Stimulated activated CD4-positive, alpha-beta T cell treated with anti-CD3 and anti-CD28 coated beads, Interleukin-1b, Interleukin-23, amount 100 ng/mL, for 24 hours (primary cell): ENCODE measurements around the gene GPC3.
"Not testable (repeated sequence)": the region's sequence is repeated elsewhere in the genome, so short reads cannot be mapped to it uniquely, and the experiment has no call there.

Source experiments
- DNase-seq, 4 experiments: peaks; one replicate each; pipeline ENCODE4 v3.0.0-alpha.2; 2020; ENCODE audit warnings: low read depth in 4 of 4, low spot score in 1 of 4

The GPC3 gene

GRCh38 chrX:133985164-133985966 lies at the start of gene GPC3:
TSS of gene GPC3 (minus strand) at chrX:133985594.
- peak; percentile 4 to 16 (median 7) for DNase-seq

GRCh38 chrX:134032441-134032840 lies 47.0 kb upstream of the GPC3 start:
- DNase-seq: no peak

- DNase-seq: peak in 2 of 4 experiments; percentile 0 to 10
Observed at GRCh38 chrX:134026565-134027311, 41.3 kb upstream of the GPC3 start.

DNA sequence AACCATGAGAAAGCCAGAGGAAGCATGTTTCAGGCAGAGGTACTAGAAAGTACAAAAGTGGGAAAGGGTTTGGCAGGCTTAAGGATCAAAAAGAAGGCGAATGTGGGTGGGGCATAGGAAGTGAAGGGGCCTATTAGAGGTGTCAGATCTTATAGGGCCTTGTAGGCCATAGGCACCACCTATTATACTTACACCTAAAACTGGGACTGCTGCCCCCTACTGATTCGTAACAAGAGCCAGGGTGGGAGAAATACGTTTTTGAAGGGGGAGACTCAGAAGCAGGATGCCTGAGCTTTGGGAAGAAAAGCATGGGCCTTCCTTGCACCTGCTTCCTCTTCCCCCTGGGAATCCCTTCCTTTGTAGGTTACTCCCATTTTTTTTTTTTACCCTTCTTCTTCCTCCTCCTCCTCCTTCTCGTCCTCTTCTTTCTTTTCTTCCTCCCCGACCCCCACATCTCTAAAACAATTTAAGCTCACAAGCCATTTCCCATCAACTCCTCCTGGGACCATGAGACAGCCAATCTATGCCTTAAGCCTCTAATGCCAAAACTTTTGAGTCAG lies 40.7 kb upstream of the GPC3 start:
- DNase-seq: no peak

DNA sequence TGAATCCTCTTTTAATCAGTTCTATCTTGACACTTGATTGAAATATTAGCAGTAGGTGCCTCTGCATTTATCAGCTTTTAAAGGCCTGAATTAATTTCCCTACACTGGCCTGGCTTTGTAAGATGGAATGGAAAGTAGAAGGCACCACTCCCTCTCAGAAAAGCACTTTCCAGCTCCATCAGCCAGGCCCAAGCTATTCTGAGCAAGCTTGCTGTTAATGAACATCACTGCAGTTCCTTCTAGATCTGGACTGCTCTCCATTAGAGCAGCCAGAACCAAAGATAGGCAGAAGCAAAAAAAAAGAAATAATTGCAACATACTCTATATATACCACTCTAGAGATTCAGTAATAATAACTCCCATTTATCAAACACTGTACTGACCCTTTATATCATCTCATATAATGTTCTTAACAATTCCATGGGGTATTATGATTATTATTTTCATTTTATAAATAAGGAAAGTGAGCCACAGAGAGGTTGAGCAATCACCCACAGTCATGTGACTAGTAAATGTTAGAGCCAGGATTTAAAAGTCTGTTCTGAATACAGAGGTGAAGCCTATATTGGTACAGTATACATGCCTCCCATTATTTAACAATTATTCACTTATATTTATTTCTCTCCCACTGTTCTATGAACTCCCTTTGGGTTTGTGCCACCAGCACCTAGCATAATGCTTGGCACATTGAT lies 39.4 kb upstream of the GPC3 start:
- no peak for DNase-seq

GRCh38 chrX:134023851-134024281 lies 38.5 kb upstream of the GPC3 start:
- no peak for DNase-seq

DNA sequence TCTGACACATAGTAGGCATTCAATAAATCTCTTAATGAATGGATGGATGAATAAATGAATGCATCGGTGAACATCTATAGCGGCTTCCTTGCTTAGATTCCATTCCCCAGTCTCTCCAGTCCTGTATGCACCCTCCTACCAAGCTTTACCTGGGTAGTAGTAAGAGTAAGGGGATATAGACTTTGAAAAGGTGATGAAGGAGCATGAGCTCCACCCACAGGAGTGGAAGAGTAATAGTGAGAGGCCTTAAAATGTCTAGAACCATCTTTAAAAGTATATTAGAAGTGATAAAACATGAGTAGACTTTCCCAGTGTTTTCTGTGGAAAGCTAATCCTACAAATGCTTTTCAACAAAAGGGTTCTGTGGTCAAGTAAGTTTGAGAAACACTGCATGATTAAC lies 35.5 kb upstream of the GPC3 start:
- no peak for DNase-seq

- no peak for DNase-seq
Observed at GRCh38 chrX:134019567-134020206, 34.3 kb upstream of the GPC3 start.

DNA sequence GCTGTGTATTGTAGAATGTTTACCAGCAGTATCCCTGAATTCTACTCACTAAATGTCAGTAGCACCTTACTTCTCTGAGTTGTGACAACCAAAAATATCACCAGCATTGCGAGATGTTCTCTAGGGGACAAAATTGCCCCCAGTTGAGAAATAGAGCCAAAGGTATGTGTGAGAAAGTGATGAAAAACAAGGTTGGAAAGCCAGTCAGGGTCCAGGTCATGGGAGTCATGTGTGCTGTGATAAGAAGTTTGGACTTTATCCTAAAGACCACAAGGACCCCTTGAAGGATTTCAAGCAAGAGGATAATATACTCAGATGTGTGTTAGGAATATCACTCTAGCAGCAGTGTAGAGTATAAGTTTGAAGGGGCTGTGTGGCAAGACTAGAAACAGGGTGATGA lies 30.9 kb upstream of the GPC3 start:
- not testable (repeated sequence) for DNase-seq

- DNase-seq: not testable (repeated sequence)
Observed at GRCh38 chrX:134015510-134015909, 30.1 kb upstream of the GPC3 start.

- no peak for DNase-seq
Observed at GRCh38 chrX:134013524-134013923, 28.1 kb upstream of the GPC3 start.

DNA sequence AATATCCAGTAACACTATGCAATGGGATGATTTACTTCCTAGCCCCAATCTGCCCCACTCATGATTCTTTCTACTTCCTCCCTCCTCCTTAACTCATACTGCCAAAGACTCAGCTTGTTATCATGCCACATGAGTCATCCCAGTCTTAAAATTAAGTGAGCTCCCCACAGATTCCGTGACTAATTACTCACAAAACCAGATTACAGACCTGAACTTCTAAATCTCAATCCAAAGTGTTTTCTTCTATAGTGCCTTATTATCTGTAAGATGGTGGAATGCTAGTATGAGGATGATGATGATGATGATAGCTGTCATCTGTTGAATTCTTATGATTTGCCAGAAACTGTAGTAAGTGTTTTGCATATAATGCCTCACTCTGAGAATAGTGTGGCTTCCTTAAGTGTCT lies 27.7 kb upstream of the GPC3 start:
- DNase-seq: no peak

DNA sequence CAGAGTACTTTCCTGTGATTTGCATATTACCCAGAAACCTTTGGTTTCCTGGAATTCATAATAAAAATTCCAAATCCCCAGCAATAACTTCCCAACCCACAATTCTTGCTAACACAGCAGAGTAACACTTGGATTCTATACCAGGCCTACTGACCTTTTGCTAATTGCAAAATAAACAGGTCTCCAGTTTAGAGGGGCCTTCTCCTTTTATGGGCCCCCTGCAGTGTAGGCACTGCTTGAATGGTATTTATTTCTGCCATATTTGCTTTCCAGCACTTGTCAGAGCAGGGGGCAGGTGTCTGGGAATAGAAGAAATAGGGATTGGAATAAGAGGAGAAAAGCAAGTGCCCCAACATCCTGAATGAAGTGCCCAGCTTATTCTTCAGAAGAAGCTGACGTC lies 25.3 kb upstream of the GPC3 start:
- no peak for DNase-seq

GRCh38 chrX:134007716-134008115 lies 22.3 kb upstream of the GPC3 start:
- DNase-seq: no peak

- no peak for DNase-seq
Observed at GRCh38 chrX:134006484-134007161, 21.2 kb upstream of the GPC3 start.

DNA sequence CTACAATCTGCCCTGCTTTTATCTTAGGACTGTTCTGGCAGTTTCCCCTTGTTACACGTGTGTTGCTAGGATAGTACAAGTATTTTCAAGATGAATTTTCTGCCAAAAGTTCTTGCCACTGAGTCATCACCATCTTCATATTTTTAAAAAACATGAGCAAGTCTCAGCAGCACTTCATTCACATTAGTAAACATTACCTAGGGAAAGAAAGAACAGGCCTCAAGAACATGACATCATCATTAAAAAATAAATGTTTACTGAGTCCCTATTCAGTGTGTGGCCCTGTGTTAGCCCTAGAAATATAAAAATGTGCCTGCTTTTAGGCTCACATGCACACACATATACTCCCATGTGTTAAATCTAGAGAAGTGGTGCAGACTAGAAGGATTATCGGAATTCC lies 18.7 kb upstream of the GPC3 start:
- no peak for DNase-seq

DNA sequence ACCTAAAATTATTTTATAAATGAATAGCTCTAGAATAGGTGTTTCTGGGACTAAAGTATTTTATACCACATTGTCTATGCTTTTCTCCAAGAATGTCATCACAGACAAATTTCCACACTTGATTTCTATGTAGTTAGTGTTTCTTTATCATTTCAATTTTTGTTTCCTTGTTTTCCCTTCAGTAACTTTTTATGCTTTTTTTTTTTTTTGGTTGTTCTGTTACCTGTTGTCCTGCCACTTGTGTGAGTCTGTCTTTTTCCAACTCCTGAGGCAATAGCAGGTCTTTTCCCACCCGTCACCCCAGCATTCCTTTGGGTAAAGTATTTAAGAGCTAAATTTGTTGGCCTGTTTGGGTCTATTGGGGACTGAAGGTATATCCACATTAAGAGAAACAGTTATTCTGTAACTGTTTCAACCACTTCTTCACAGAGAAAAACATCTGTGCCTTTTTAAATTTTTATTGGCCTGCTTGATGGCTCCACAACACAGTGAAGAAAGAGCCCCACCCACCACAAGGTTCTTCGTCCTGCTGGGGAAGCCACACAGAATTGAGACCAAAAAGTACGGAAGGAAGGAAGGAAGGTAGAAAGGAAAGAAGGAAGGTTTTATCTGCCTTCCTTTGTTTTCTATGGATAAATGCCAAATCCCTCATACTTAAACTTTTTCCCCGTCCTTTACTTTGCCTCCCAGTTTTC lies 17.7 kb upstream of the GPC3 start:
- no peak for DNase-seq

- no peak for DNase-seq
Observed at GRCh38 chrX:134000260-134001245, 15.2 kb upstream of the GPC3 start.
